UCSD-AML1 (cell line): ENCODE measurements around the gene B4GALNT2.
"Not testable (repeated sequence)": the region's sequence is repeated elsewhere in the genome, so short reads cannot be mapped to it uniquely, and the experiment has no call there.

Experiments used
- DNase-seq: peaks from one replicate; lab custom pipeline; 2025; ENCODE audit not compliant: unreplicated experiment; lab: John Stamatoyannopoulos, UW

B4GALNT2 gene

GRCh38 chr17:49120166-49120565 lies 12.4 kb upstream of the B4GALNT2 start:
- DNase-seq, result no peak

GRCh38 chr17:49121696-49122292 lies 10.8 kb upstream of the B4GALNT2 start:
- DNase-seq, result no peak

DNA sequence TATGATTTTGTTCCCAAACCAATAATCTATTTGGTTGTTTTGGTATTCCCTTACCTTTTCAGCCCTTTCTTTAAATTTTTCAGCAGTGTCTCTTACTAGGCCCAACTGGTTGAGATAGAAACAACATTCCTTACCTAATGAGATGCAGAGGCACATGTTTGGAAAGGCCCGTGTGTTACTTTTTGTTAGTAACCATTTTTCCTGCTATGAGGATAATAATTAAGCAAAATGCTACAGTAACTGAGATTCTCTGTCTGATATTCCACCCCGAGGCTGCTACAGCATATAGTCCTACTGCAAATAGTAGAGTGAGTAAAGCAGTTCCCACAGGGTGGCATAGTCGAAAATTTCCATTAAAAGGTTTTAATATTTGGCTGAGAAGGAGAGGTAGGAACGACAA lies 10.0 kb upstream of the B4GALNT2 start:
- DNase-seq, result no peak

- DNase-seq, result no peak
Observed at GRCh38 chr17:49123061-49123460, 9.5 kb upstream of the B4GALNT2 start.

- DNase-seq, result no peak
Observed at GRCh38 chr17:49125449-49125848, 7.1 kb upstream of the B4GALNT2 start.

- not testable (repeated sequence) for DNase-seq
Observed at GRCh38 chr17:49126183-49126859, 6.2 kb upstream of the B4GALNT2 start.

- DNase-seq, result not testable (repeated sequence)
Observed at GRCh38 chr17:49129359-49129950, 3.1 kb upstream of the B4GALNT2 start.

DNA sequence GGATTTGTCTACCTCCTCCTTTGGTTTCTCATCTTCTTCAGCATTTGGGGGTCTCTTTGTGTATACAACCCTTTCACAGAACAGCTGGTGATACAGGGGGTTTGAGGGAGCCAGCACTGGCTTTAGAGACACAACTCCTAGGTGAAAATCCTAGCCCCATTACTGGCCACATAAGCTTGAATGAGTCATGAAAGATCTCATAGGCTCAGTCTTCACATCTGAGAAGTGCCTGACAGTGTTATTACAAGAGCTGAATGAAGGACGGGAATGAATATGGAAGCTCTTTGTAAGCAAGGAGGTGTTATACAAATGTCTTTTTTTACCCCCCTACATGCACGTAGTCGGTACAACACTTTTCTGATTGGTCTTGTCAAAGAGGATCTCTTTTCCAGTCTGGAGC lies 1.7 kb upstream of the B4GALNT2 start:
- DNase-seq, result no peak

DNA sequence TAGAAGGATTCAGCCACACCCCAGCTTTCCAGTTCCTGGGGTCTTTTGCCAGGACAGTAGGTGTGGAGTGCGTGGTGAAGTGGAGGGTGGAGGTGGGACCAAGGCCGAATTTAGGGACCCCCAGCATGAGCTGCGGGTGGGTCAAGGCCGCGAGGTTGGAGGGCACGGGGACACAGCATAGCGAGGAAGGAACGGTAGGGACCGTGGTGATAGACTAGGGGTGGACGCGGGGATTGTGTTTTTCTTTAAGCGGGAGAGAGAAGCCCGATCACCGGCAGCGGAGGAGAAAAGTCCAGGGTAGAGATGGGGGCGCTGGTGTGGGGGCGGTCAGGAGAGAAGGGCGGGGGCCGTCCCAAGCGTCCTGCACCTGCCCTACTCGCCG lies 261 bp upstream of the B4GALNT2 start:
- DNase-seq, result no peak

- DNase-seq, result no peak
Observed at GRCh38 chr17:49136335-49136734, 3.8 kb downstream of the B4GALNT2 start.

- DNase-seq, result not testable (repeated sequence)
Observed at GRCh38 chr17:49145654-49146053, 13.1 kb downstream of the B4GALNT2 start.

DNA sequence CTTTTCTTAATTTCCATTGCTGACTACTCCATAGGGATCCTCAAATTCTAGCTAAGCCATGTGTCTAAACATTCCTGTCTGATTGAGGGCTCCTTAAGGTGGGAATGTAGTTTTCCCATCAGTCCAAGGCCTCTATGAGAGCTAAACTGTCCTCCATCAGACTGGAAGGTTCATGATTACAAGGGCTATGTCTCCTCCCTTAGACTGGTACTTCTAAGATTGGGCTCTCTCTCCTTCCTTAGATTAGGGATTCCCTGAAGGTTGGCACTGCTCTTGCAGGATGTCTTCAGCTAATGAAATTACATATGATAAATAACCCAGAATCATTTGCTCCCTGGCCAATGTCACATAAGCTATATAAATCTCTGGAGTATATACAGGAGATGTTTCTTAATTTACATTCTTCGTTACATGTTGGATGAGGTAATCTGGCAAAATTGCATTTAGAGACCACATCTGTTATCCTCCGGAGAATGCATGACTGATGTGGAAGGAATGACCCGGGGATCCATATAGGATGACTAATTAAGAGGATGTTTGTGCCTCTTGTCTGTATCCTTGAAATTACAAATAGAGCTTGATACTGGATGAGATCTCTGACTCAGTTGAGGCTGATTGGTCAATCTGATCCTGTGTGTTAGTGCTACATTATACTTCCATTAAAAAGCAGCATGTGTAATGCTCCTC lies 14.2 kb downstream of the B4GALNT2 start:
- no peak for DNase-seq

GRCh38 chr17:49148171-49148570 lies 15.6 kb downstream of the B4GALNT2 start:
- DNase-seq, result no peak

DNA sequence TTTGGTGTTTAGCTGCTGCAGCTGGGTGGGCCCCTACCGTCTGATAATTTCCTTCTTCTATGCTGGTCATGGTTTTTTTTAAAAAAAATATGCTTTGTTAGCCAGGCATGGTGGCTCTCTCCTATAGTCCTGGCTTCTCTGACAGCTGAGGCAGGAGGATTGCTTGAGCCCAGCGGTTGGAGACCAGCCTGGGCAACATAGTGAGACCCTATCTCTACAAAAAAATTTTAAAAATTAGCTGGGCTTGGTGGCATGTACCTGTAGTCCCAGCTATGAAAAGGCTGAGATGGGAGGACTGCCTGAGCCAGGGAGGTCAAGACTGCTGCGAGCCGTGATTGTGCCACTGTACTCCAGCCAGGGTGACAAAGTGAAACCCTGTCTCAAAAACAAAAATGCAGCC lies 19.4 kb downstream of the B4GALNT2 start:
- no peak for DNase-seq

- no peak for DNase-seq
Observed at GRCh38 chr17:49156256-49156655, 23.7 kb downstream of the B4GALNT2 start.

DNA sequence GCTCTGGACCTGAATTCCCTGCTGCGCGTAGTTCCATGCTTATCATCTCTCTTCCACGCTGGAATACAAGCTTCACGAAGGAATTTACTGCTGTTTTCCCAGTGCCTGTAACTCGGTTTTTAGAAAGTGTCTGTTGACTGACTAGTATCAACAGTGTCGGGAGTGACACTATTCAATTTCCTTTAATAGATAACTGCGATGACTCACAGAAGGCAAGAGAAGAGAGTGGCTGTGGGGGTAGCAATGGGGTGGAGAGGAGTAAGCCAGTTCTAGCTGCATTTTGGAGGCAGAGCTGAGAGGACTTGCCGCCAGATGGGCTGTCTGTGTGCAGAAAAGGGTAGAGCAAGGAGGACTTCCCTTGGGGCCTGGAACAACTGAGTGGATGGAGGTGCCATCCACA lies 25.2 kb downstream of the B4GALNT2 start:
- no peak for DNase-seq

- no peak for DNase-seq
Observed at GRCh38 chr17:49162866-49163265, 30.3 kb downstream of the B4GALNT2 start.

- DNase-seq, result no peak
Observed at GRCh38 chr17:49165143-49165542, 32.6 kb downstream of the B4GALNT2 start.

GRCh38 chr17:49168706-49169105 lies 36.1 kb downstream of the B4GALNT2 start:
- DNase-seq, result no peak

DNA sequence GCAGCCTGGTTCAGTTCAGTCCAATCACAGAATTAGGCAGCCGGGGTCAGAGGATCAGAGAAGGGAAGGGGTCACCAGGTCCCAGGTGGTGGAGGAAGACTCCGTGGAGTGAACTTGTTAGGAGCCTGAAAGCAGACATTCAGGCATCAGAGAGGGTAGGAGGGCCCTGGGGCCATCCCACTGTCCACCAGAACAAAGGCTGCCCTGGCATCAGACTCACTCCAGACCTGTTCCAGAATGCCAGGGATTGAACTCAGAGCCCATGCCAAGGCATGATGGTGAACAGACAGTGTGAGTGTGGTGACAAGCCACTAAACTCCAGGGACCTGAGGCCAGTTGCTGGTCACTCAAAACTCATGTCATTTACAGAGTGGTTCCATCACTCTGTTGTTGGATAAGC lies 37.6 kb downstream of the B4GALNT2 start:
- no peak for DNase-seq

GRCh38 chr17:49170711-49171110 lies 38.1 kb downstream of the B4GALNT2 start:
- DNase-seq, result not testable (repeated sequence)

GRCh38 chr17:49175978-49176377 lies 43.4 kb downstream of the B4GALNT2 start:
- not testable (repeated sequence) for DNase-seq
